Left forelimb (tissue), 1 donor: ENCODE results near the gene LSM11.

Experiments
- DNase-seq: peaks from one replicate; pipeline ENCODE4 v3.0.0-alpha.2; 2018; ENCODE audit warnings: low spot score

The LSM11 gene

GRCh38 chr5:157772127-157772526 is 28.6 kb downstream of the LSM11 start:
- DNase-seq: no peak

GRCh38 chr5:157778121-157778805 is 34.8 kb downstream of the LSM11 start:
- DNase-seq: no peak

- no peak for DNase-seq
Measured at GRCh38 chr5:157779221-157779620, 35.7 kb downstream of the LSM11 start.

GRCh38 chr5:157785801-157786200 is 42.3 kb downstream of the LSM11 start:
- no peak for DNase-seq

GRCh38 chr5:157793301-157793700 is 49.8 kb downstream of the LSM11 start:
- no peak for DNase-seq

GRCh38 chr5:157799578-157799977 is 56.1 kb downstream of the LSM11 start:
- no peak for DNase-seq

- no peak for DNase-seq
Measured at GRCh38 chr5:157800137-157800536, 56.6 kb downstream of the LSM11 start.

- DNase-seq: no peak
Measured at GRCh38 chr5:157802736-157803135, 59.2 kb downstream of the LSM11 start.

GRCh38 chr5:157808043-157808442 is 64.5 kb downstream of the LSM11 start:
- no peak for DNase-seq
